K562 (cell line): Measurements from ENCODE around the gene NUP210. TPM values are rescaled to one million over a fixed set of nuclear protein-coding genes. Genes with fewer than 3 reads are reported as not detected.

Experiments used
- ATAC-seq: fragments of 200-7000 bp; cut with Tn5 transposase; 3 replicates; pipeline ENCODE4 v1.9.1; 2020; ENCODE audit warnings: moderate library complexity
- BruUV-seq: library from RNA; stranded (reverse); fragments of 400-500 nt; replicated peaks from 2 replicates; lab custom pipeline; 2021; lab: Mats Ljungman, UMichigan
- CTCF ChIA-PET: fragments of 300-600 bp; formaldehyde crosslinking; extraction: SDS; loops from one replicate; lab custom pipeline; 2021; ENCODE audit warnings: low intra/inter-chr PET ratio; lab: Yijun Ruan, JAX
- POLR2A ChIA-PET: fragments of 300-600, 350-650 bp; sonication (Branson Sonifier 250); formaldehyde crosslinking; extraction: SDS; loops from one replicate; lab custom pipeline; 2021; ENCODE audit warnings: antibody characterized with exemption, inconsistent platforms; lab: Yijun Ruan, JAX
- DNase-seq, 4 experiments: peaks; one replicate each; pipeline versions ENCODE4 v3.0.0 to v3.0.0-alpha.2; 2011 to 2018; ENCODE audit warnings: low spot score in 3 of 4, mixed read lengths in 3 of 4; ENCODE audit errors: extremely low read depth in 1 of 4
- FAIRE-seq: peaks from 2 replicates; lab custom pipeline; 2011; peaks lifted over from hg19 to GRCh38; lab: Jason Lieb, UNC
- H2AFZ ChIP-seq: 2 replicates; pipeline ENCODE4 v1.6.0; 2011; ENCODE audit warnings: low read depth, low read length, control low read depth, inconsistent platforms
- H3K27ac ChIP-seq: fragments of 200-600 bp; 3 replicates; pipeline ENCODE4 v1.8.0; 2011; ENCODE audit warnings: low read depth, mild to moderate bottlenecking, control low read depth, inconsistent platforms, low read length, moderate library complexity, mixed read lengths; ENCODE audit errors: extremely low read depth
- H3K27me3 ChIP-seq, 2 experiments: fragments of 300-600 bp in 1 of 2; 2 replicates in 1 of 2; 3 replicates in 1 of 2; pipeline versions ENCODE4 v1.6.0 to v1.8.0; 2011; ENCODE audit warnings: inconsistent platforms in 2 of 2, low read length in 2 of 2, mild to moderate bottlenecking in 1 of 2, mixed read lengths in 1 of 2, moderate library complexity in 1 of 2; ENCODE audit not compliant: control insufficient read depth in 2 of 2, insufficient read depth in 2 of 2
- H3K36me3 ChIP-seq: fragments of 300-600 bp; 3 replicates; pipeline ENCODE4 v1.8.0; 2011; ENCODE audit warnings: mild to moderate bottlenecking, low read length, inconsistent platforms; ENCODE audit not compliant: control insufficient read depth, insufficient read depth
- H3K4me1 ChIP-seq, 2 experiments: fragments of 200-600 bp in 1 of 2; replicated peaks in 1 of 2; 2 replicates in 1 of 2; 3 replicates in 1 of 2; pipeline versions ENCODE4 v1.5.1 to v1.8.0; 2011; ENCODE audit warnings: inconsistent platforms in 2 of 2, low read length in 2 of 2, mild to moderate bottlenecking in 1 of 2, mixed read lengths in 1 of 2, moderate library complexity in 1 of 2; ENCODE audit not compliant: control insufficient read depth in 2 of 2, insufficient read depth in 2 of 2
- H3K4me2 ChIP-seq: 2 replicates; pipeline ENCODE4 v1.6.1; 2011; ENCODE audit warnings: low read length, control low read depth, inconsistent platforms, mixed read lengths; ENCODE audit not compliant: insufficient read depth
- H3K4me3 ChIP-seq: fragments of 200-600 bp; sonication (generic), shearing (Covaris generic); 2 replicates; pipeline ENCODE4 v1.5.1; 2016; ENCODE audit warnings: control low read depth, inconsistent platforms
- H3K79me2 ChIP-seq: fragments of 200-600 bp; 3 replicates; pipeline ENCODE4 v1.8.0; 2011; ENCODE audit warnings: low read length, inconsistent platforms; ENCODE audit not compliant: control insufficient read depth, insufficient read depth
- H3K9ac ChIP-seq, 2 experiments: 2 replicates each; pipeline versions ENCODE4 v1.6.0 to v1.6.1; 2011; ENCODE audit warnings: low read depth in 2 of 2, low read length in 2 of 2, control low read depth in 1 of 2, inconsistent platforms in 1 of 2, mild to moderate bottlenecking in 1 of 2, mixed read lengths in 1 of 2; ENCODE audit not compliant: insufficient read depth in 1 of 2
- H3K9me1 ChIP-seq: one replicate; pipeline ENCODE4 v1.6.0; 2011; ENCODE audit warnings: inconsistent platforms, mild to moderate bottlenecking, low read length, moderate library complexity; ENCODE audit not compliant: control insufficient read depth, insufficient read depth
- H3K9me3 ChIP-seq: replicated peaks from 2 replicates; pipeline ENCODE4 v1.5.1; 2011; ENCODE audit warnings: low read depth, low read length, inconsistent platforms; ENCODE audit not compliant: control insufficient read depth, insufficient read depth
- H4K20me1 ChIP-seq: replicated peaks from 2 replicates; pipeline ENCODE4 v1.6.1; 2011; ENCODE audit warnings: low read length, inconsistent platforms, mixed read lengths; ENCODE audit not compliant: control insufficient read depth, insufficient read depth
- ARID2 ChIP-seq: fragments of 450-650 bp; IDR thresholded peaks from 2 replicates; pipeline ENCODE4 v1.6.1; 2017; ENCODE audit warnings: antibody characterized with exemption, mild to moderate bottlenecking
- C11orf30 ChIP-seq: fragments of 450-650 bp; IDR thresholded peaks from 2 replicates; pipeline ENCODE4 v1.6.1; 2016; ENCODE audit warnings: low read depth, mild to moderate bottlenecking
- IRF9 ChIP-seq: fragments of 450-650 bp; IDR thresholded peaks from 2 replicates; pipeline ENCODE4 v1.6.1; 2016; ENCODE audit warnings: missing biosample characterization, missing genetic modification characterization
- MAFF ChIP-seq: IDR thresholded peaks from 2 replicates; pipeline ENCODE4 v1.6.1; 2012; ENCODE audit warnings: low read length, improper control_type of control experiment
- MAFG ChIP-seq: fragments of 450-650 bp; conservative IDR thresholded peaks from 2 replicates; pipeline ENCODE4 v1.6.1; 2016; ENCODE audit warnings: missing genetic modification characterization, missing compliant biosample characterization
- SMARCE1 ChIP-seq: fragments of 450-650 bp; IDR thresholded peaks from 2 replicates; pipeline ENCODE4 v1.7.1; 2016; ENCODE audit warnings: mild to moderate bottlenecking
- ZNF316 ChIP-seq: fragments of 450-650 bp; IDR thresholded peaks from 2 replicates; pipeline ENCODE4 v1.6.1; 2016
- WGBS: fragments of 100-300 bp; shearing (Covaris generic); methylation state at CpG from one replicate; pipeline ENCODE4 v1.1.6; 2016; ENCODE audit warnings: low coverage, mixed read lengths; ENCODE audit not compliant: insufficient coverage; ENCODE audit errors: missing lambda C conversion rate; 5-methylcytosine and 5-hydroxymethylcytosine counted together
- in situ Hi-C: fragments of 300-500 bp; cut with MboI; formaldehyde crosslinking; loops from 4 replicates; pipeline ENCODE4 v1.15.0; 2018; ENCODE audit warnings: inconsistent platforms, mixed read lengths
- intact Hi-C: fragments of 100-400 bp; cut with micrococcal nuclease; formaldehyde crosslinking; loops from 2 replicates; pipeline ENCODE4 v1.14.2; 2022
- polyA plus RNA-seq, 8 experiments: library from polyadenylated mRNA; depleted of rRNA in 4 of 8; stranded (reverse) in 5 of 8; unstranded in 3 of 8; fragments of >200 nt; fragmentation: Nextera tagmentation in 2 of 8; fragmentation: Illumina TruSeq in 1 of 8; extraction: Ambion mirVana in 2 of 8; extraction: Trizol in 1 of 8; gene quantifications; 2 replicates each; pipeline versions ENCODE4 v1.2.1 to v1.2.3, GENCODE V29; 2011 to 2014; ENCODE audit warnings: inconsistent platforms in 1 of 8, missing spikeins in 1 of 8
- total RNA-seq, 7 experiments: library from RNA; depleted of rRNA in 6 of 7; stranded (reverse); fragments of >200 nt in 6 of 7; fragmentation: Illumina TruSeq in 2 of 7; extraction: Trizol in 2 of 7; gene quantifications; 2 replicates each; pipeline versions ENCODE4 v1.2.1 to v1.2.3, GENCODE V29; 2011 to 2021; ENCODE audit warnings: low replicate concordance in 1 of 7

Gene NUP210
- total and polyA plus RNA-seq, 9 of the 15 experiments (the other 6 are each of a cell fraction or from before 2014, with no cell fraction given) = 1.2 to 138 (median 44.0) TPM

GRCh38 chr3:13287833-13288232, 132.3 kb downstream of the NUP210 start:
- no peak overlapping the region for H2AFZ ChIP-seq
- H3K9ac ChIP-seq = no peak overlapping the region
- TF ChIP-seq IRF9 (tag) (no peak), MAFF (0 out of 2 replicates have a peak, but pooled peaks have one; percentile 8), ARID2 (no peak), C11orf30 (peak; percentile 61), MAFG (tag) (0 out of 2 replicates have a peak, but pooled peaks have one; percentile 19), SMARCE1 (no peak), ZNF316 (peak; percentile 81)
- in situ Hi-C loops = no loop called here
- H3K9me3 ChIP-seq = peaks cover 11% of the 10 kb centered on the region
- POLR2A ChIA-PET = interaction anchor here (0.6 kb wide), 1 partner anchor 37 kb away, joined by 3 read pairs; no protein-coding TSS in a partner anchor
- no peaks in the 10 kb centered on the region for H3K36me3 ChIP-seq
- no peaks in the 10 kb centered on the region for H4K20me1 ChIP-seq
- no peaks in the 10 kb centered on the region for H3K9me1 ChIP-seq
- no peak overlapping the region for H3K27ac ChIP-seq
- DNase-seq = no peak
- CTCF ChIA-PET = no interaction called here
- no peak for ATAC-seq
- peaks cover 29 to 37% of the 10 kb centered on the region in 2 experiments for H3K27me3 ChIP-seq
- intact Hi-C loops = loop anchor here (10.0 kb wide), 1 partner anchor 367 kb away; no protein-coding TSS in a partner anchor
- no peak overlapping the region for H3K4me3 ChIP-seq
- H3K79me2 ChIP-seq = no peaks in the 10 kb centered on the region
- H3K4me1 ChIP-seq = peaks cover 6% of the 10 kb centered on the region in 2 experiments; a peak in 4 of 5 replicates
- FAIRE-seq = peak; percentile 66
- no TSS peak for BruUV-seq
- no peak overlapping the region for H3K4me2 ChIP-seq
- WGBS = 3% methylated on average over 4 of the region's 4 CpGs
